ENCODE measurements around the gene MAEA.
"Not testable (repeated sequence)": the region's sequence is repeated elsewhere in the genome, so short reads cannot be mapped to it uniquely, and the experiment has no call there.

MAEA gene

DNA sequence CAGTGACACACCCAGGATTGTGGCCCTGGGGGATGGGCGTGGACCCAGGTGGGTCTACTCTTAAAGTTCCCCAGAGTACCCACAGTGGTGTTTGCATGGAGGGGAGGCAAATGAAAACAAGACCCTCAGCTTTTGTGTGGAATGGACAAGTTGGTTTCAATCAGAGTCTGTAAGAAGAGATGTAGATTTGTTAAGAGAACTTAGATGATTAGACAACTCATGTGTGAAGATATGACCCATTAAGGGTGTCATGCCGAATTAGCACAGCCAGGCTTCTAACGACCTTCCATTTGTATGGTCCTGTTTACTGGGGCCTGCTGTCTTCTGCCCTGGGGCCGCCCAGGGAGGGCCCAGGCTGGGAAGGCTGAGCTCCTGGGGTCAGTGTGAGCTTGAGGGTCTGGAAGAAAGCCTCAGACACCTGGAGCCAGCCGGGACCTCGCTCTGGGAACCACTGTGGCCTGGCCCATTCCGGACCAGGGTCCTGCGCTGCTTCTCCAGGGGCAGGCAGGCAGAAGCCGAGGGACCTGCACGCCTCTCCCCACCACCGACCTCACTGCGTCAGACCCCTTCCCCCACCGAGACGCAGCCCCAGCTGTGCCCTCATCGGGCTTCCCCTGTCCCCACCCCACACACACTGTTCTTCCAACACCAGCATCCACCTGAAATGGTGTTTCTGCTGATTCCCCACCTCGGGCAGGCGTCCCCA is 77.7 kb downstream of the MAEA start:
- no peak for DNase-seq

- DNase-seq, result no peak
Measured at GRCh38 chr4:1367936-1368289, 78.2 kb downstream of the MAEA start.

DNA sequence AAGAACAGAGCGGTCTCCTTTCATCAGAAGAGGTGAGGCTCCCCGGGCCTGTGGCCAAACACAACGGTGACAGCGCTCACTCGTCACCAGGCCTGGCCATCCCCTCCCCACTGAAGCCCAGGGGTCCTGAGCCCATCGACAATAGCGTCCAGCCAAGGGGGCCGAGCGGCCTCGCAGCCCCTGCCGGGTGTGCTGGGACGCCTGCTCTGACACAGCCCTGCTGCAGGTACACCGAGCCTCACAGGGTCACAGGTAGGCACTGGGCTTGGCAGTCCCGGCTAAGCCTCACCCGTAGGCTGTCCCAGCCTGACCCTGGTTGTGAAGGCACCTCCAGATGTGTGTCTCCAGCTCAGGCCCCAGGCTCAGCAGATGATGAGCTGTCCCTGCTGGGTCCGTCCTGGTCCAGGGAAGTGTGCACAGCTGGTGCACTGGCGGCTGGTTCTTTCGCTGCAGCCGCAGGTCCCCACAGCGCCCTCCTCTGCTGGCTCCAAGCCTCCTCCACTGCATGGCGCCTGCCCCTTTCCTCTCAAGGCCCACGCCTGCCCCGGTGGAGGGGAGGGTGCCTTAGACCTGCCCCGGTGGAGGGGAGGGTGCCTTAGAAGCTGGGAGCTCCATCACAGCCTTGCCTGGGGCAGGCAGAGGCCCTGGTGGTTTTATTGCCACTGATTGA is 78.9 kb downstream of the MAEA start:
- DNase-seq, result no peak

DNA sequence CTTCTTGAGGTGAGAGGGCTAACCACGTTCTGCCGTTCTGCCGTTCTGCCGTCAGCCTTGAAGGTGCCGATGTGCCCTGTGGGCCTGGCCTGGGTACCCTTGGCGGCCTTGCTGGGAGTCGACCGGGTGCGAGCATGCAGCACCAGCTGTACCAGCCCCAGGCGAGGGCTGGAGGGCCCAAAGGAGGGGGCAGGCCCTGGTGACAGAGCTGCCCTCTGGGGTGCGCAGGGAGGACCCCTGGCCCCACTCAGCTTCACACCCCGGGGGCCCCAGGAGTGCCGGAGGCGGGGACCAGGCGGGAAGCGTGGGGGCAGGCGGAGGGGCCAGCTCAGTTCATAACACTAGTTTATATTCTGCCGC is 79.4 kb downstream of the MAEA start:
- DNase-seq, result no peak

GRCh38 chr4:1369479-1370079 is 79.9 kb downstream of the MAEA start:
- DNase-seq, result no peak

DNA sequence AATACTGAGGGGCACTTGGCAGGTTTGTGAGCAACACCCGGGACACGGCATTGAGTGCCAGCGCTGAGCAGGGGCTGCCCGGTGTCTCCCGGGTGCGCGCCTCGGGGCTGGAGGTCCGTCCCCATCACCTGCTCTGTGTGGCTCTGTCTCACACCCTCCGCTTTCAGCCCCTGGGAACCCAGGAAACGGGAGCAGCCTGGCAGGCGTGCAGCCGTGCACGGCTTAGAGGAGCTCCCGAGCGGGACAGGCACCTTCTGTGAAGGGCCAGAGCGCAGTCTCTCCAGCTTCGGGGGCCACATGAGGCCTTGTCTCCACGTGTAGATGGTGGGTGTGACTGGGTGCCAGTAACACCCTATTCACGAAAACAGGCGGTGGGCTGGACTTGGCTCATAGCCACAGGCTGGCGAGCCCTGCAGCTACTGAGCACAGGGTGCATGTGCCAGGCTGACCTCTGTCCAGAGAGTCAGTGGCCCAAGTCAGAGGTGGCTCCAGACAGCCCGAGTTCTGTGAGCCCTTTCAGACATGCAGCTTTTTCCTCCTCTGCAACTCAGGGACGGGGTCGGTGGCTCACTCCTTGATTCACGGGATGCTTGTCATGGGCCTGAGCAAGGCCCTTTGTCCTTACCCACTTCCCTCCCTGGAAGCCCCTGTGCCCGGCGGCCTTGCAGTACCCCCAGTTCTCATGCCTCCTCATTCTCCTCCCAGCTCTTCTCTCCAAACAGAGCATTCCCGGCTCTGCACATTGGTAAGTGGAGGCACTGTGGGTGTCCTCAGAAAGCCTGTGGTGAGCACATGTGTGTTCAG is 80.8 kb downstream of the MAEA start:
- no peak for DNase-seq

- no peak for DNase-seq
Measured at GRCh38 chr4:1371176-1372165, 81.8 kb downstream of the MAEA start.

DNA sequence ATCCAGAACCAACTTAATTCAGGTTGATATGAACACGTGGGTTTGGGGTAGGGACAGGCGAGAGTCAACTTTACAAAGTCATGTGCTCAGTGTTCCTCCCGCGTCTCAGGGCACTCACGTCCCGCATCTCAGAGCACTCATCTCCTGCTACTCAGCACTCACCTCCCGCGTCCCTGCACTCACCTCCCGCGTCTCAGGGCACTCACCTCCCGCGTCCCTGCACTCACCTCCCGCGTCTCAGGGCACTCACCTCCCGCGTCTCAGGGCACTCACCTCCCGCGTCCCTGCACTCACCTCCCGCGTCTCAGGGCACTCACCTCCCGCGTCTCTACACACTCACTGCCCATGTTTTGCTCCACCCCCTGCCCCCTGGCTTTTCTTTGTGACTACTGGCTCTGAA is 82.9 kb downstream of the MAEA start:
- DNase-seq, result not testable (repeated sequence)

GRCh38 chr4:1373892-1374705 is 84.4 kb downstream of the MAEA start:
- DNase-seq, result no peak

- no peak for DNase-seq
Measured at GRCh38 chr4:1374706-1375045, 85.0 kb downstream of the MAEA start.

GRCh38 chr4:1375051-1375721 is 85.5 kb downstream of the MAEA start:
- no peak for DNase-seq

GRCh38 chr4:1375761-1376322 is 86.2 kb downstream of the MAEA start:
- no peak for DNase-seq

GRCh38 chr4:1376391-1376840 is 86.7 kb downstream of the MAEA start:
- no peak for DNase-seq

DNA sequence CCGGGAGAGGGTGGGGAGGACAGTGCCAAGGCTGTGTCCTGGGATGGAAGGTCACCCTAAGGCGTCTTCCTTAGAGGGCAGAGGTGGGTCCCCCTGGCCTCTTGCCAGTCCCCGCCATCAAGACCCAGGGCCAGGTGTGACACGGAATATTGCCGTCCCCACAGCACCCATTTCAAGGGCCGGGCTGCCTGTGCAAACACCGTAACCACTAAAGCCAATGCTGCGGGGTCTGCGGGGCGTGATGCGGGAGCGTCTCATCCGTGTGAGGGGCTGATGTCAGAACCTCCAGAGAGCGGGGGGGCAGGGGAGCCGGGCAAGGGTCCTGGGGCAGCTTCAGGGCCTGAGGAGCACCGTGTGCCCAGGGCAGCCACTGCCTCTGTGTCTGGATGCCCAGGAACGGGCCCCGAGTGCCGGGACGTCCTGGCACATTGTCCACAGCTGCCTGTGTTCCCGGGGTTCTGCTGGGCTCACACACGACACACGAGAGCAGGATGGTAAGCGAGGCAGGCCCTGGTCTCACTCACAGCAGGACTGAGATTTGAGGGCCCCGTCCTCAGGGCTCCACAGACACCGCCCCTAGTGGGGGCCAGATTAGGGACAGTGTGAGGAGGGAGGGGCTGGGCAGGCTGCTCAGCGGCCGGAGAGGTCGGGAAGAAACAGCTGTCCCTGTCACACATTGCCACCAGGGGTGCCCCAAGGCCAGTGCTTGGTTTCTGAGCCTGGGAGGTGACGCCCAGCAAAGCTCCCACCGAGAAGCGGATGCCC is 87.3 kb downstream of the MAEA start:
- no peak for DNase-seq

GRCh38 chr4:1377606-1378261 is 88.0 kb downstream of the MAEA start:
- no peak for DNase-seq

- DNase-seq, result no peak
Measured at GRCh38 chr4:1378559-1379231, 89.0 kb downstream of the MAEA start.

DNA sequence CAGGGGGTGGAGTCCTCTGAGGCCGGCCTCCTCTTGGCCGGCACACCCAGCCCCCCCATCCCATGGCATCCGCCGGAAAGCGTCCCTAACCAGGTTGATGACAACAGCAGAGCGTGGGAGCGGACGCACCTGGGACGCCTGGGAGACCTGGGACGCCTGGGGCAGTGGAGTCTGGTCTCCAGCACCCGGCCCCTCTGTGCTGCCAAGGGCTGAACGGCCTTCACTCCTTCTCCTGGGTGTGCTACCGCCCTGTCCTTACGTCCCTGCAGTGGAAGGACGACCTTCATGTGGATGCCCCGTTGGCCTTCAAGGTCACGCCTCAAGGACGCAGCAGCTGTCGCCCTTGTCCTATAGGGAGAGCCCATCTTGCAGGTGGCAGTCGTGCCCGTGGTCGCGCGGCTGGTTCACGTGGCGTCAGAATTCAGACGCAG is 89.7 kb downstream of the MAEA start:
- DNase-seq, result no peak

GRCh38 chr4:1379801-1380331 is 90.2 kb downstream of the MAEA start:
- DNase-seq, result no peak
